HG03460 (cell line): ENCODE measurements around the gene PHF20.
"Not testable (repeated sequence)": the region's sequence is repeated elsewhere in the genome, so short reads cannot be mapped to it uniquely, and the experiment has no call there.

ENCODE experiments used
- ATAC-seq: cut with Tn5 transposase; IDR thresholded peaks from one replicate; pipeline ENCODE4 v1.9.1; 2021; ENCODE audit not compliant: unreplicated experiment

PHF20 gene

DNA sequence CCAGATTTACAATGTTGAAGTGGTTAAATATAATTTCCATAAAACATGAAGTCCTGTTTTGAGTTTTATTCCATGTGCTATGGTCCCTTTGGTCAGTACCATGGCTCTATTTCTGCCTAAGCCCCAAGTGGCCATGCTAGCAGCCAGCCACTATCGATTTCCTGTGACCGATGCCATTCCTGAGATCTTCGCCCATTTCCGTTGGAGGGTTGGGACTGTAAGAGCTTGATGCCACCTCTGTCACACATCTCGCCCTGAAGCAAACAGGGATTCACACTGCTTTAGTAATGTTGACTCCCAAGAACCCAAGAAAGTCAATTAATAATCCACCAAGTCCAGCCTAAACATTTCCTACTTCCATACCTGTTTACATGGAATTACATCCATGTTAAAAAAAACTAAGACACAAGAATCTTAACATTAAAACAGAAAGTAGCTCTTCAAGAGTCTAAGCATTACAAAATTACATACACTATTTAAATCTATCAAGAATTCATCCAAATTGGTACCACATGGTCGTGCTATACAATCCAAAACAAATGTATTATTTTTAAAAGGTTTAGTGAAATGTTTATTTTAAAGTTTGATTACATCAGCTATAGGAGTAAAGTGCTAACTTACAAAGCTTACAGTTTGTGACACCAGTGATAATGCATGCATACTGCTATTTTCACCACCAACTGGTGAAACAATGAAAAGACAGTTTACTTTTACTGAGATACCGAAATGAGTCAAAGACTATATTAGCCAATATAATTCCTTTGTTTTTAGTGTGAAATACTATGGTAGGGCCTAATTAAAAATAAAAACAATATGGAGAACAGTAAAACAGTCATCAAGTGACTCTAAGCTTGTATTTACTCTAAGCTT is 32.3 kb upstream of the PHF20 start:
- no peak for ATAC-seq

GRCh38 chr20:35741892-35742740 is 29.7 kb upstream of the PHF20 start, which contains the start of gene RBM39:
Gene RBM39 (minus strand): TSS chr20:35742260. CDS start chr20:35740874, 1,386 bp downstream.
- peak; percentile 86 for ATAC-seq

GRCh38 chr20:35742741-35743523 is 28.9 kb upstream of the PHF20 start:
- ATAC-seq, result no peak

DNA sequence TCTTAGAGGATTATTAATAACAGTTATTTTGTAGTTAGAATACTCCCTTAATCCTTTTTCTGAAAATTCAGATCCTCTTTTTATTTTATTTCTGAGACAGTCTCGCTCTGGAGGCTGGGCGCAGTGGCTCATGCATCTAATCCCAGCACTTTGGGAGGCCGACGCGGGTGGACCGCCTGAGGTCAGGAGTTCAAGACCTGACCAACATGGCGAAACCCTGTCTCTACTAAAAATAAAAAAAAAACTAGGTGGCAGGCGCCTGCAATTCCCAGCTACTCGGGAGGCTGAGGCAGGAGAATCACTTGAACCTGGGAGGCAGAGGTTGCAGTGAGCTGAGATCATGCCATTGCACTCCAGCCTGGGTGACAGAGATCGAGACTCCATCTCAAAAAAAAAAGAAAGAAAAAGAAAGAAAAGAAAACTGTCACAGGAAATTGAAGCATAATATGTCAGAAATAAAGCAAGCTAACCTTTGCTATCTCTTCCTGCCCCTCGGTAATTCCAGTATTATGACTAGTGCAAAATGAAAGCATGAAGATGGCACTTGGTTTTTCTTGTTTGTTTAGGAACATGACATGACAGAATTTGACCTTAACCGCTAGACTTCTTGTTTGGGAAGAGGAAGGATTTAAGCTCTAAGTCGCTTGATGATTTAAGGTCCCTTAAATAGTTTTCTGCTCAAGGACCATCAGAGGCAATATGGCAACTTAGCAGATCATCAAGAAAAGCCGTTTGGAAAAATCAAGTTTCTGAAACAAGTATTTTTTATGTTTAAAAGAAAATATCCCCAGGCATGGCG is 27.9 kb upstream of the PHF20 start:
- ATAC-seq, result no peak

DNA sequence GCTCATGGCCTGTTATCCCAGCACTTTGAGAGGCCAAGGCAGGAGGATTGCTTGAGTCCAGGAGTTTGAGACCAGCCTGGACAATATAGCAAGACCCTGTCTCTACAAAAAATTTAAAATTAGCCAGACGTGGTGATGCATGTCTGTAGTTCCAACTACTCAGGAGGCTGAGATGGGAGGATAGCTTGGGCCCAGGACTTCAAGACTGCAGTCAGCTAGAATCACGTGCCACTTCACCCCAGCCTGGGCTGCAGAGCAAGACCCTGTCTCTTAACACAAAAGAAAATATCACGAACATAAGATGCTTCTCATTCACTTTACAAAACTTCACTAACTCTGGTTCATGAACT is 27.3 kb upstream of the PHF20 start:
- not testable (repeated sequence) for ATAC-seq

DNA sequence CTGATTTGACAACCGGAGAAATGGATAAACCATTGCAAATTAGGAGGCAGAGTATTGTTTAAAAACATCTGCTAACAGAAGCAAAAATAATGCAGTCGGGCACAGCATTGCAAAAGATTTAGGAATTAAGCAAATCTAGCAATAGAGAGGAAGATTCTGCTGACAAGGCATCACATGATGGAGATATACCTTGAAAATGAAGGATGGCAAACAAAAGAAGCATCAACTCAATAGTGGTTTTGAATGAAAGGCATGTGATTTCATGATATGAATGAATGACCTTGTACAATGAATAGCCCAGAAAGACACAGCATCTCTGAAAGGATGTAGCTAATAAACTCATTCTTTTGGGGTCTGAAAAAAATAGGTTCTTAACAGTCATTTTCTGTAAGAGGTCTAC is 21.2 kb upstream of the PHF20 start:
- no peak for ATAC-seq

GRCh38 chr20:35756404-35756803 is 15.4 kb upstream of the PHF20 start:
- ATAC-seq, result no peak

DNA sequence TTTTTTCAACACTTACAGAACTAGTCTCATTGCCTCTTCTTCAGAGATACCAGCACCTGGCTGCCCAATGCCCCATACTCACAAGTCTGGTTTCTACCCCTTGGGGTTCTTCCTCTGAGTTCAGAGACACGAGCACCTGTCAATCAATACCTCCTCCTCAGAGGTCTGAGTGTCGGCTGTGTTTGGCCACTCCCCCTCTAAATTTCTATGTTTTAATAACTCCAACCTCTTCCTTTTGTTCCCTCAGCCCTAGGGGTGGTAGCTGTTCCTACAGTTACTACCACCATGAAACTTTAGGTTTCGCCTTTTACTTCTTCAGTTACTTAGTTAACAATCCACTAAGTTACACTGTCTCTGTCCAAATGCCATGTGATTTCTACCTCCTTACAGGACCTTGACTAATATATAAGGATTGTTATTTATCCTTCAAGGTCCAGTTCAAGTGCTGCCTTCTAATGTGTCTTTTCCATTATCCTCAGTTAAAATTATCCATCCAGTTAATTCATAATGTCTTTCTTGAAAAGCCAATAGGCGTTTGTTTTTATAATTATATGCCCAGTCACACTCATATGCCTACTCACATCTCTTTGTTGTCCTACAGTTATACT is 14.6 kb upstream of the PHF20 start:
- ATAC-seq, result no peak

DNA sequence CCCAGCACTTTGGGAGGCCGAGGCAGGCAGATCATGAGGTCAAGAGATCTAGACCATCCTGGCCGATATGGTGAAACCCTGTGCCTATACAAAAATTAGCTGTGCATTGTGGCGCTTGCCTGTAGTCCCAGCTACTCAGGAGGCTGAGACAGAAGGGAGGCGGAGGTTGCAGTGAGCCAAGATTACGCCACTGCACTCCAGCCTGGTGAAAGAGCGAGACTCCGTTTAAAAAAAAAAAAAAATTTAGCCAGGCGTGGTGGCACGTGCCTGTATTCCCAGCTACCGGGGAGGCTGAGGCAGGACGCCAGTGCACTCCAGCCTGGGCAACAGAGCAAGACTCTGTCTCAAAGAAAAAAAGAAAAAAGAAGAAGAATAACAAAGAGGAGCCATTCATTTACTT is 10.3 kb upstream of the PHF20 start:
- ATAC-seq, result not testable (repeated sequence)

GRCh38 chr20:35762461-35762860 is 9.4 kb upstream of the PHF20 start:
- no peak for ATAC-seq

DNA sequence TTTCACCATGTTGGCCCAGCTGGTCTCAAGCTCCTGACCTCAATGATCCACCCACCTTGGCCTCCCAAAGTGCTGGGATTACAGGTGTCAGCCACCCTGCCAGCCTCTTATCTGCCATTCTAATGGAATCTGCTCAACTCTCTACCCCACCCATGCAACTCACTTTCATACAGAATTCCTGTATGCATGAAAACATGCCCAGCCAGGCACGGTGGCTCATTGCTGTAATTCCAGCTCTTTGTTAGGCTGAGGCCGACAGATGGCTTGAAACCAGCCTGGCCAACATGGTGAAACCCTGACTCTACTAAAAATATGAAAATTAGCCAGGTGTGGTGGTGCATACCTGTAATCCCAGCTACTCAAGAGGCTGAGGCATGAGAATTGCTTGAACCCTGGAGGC is 6.9 kb upstream of the PHF20 start:
- not testable (repeated sequence) for ATAC-seq

- no peak for ATAC-seq
Observed at GRCh38 chr20:35766843-35767242, 5.0 kb upstream of the PHF20 start.

GRCh38 chr20:35767683-35768481 is 3.9 kb upstream of the PHF20 start:
- peak; percentile 48 for ATAC-seq

GRCh38 chr20:35768731-35769664 is 2.8 kb upstream of the PHF20 start:
- no peak for ATAC-seq

DNA sequence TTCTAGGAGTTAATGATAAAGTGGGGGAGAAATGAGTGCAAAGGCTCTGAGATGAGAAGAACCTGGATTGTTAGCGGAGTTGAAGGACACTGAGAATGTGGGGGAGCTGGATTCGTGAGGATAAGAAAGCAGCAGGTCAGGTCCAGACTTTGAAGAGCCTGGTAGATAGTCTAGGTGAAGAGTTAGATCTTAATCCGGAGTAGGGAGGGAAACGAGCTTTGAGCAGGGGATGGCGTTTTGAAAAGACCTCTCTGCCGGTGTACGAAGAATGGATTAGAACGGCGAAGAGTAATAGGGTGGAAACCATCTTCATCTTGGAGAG is 487 bp upstream of the PHF20 start:
- ATAC-seq, result no peak

- ATAC-seq, result no peak
Observed at GRCh38 chr20:35772563-35773058, 796 bp downstream of the PHF20 start.

- no peak for ATAC-seq
Observed at GRCh38 chr20:35773154-35773751, 1.4 kb downstream of the PHF20 start.

DNA sequence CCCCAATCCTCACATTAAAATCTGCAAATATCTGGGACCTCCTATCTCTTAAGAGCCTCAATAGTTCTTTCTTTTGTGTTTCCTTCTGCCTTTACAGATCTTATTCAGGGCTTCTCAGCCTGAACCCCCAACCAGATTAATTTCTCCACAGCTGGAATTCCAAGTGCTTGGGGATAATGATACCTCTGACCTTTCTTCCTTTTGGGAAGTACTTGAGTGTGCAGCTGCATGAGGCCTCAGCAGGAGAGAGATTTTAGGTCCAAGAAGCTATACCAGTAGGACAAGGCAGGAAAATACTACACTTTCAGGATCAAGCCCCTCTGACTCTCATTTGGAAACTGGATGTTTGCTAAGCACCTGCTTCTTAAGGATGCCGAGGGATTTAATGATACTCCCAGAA is 2.6 kb downstream of the PHF20 start:
- no peak for ATAC-seq
